Measurements from ENCODE around the gene ARHGAP15. TPM values are rescaled to one million over a fixed set of nuclear protein-coding genes. Genes with fewer than 3 reads are reported as not detected.

The ARHGAP15 gene
- total RNA-seq, 1 donor = 0.43 TPM

DNA sequence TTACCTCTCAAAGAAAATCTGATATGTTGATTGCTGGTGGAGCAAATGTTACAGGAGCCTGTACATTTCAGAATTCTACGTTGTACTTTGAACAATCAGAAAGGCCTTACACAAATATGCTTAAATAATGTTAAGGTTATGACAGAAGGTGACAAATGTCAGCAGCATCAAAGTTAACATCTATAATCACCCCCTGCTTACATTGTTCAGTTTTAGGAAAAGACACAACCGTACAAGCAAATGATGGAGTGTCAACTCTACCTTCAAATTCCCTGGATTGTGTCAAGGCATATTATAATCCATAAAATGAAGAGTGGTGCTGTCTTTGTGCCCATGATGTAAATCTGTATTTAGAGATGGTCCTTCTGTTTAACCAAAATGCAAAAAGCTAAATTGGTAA, 465.5 kb downstream of the ARHGAP15 start:
- no peak for DNase-seq (ENCODE audit: low read depth)
- no peak overlapping the region for H3K4me3 ChIP-seq (ENCODE audit: low read depth, low read length)
- TF ChIP-seq, protein P1, sequence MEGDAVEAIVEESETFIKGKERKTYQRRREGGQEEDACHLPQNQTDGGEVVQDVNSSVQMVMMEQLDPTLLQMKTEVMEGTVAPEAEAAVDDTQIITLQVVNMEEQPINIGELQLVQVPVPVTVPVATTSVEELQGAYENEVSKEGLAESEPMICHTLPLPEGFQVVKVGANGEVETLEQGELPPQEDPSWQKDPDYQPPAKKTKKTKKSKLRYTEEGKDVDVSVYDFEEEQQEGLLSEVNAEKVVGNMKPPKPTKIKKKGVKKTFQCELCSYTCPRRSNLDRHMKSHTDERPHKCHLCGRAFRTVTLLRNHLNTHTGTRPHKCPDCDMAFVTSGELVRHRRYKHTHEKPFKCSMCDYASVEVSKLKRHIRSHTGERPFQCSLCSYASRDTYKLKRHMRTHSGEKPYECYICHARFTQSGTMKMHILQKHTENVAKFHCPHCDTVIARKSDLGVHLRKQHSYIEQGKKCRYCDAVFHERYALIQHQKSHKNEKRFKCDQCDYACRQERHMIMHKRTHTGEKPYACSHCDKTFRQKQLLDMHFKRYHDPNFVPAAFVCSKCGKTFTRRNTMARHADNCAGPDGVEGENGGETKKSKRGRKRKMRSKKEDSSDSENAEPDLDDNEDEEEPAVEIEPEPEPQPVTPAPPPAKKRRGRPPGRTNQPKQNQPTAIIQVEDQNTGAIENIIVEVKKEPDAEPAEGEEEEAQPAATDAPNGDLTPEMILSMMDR (IDR thresholded peaks at IDR 0.05; ENCODE audit: insufficient read depth, low read depth, low read length) = no peak

DNA sequence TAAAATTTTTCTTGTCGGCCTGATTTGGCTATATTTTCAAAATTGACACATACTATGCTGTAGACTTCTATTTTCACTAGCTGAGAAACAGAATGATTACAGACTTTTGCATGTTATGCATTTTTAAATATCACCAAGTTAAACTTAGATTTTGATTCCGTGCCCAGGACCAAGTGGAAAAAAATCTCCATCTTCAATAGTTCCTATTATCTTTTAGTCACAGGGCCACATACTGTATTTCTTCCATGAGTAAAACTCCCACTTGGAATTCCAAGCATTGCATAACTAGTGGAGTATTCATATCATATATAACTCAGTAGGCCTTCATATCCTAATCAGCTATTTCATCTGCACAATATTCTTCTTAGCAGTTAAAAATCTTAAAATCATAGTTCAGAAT, 470.9 kb downstream of the ARHGAP15 start:
- TF ChIP-seq, protein P1 (IDR thresholded peaks at IDR 0.05; ENCODE audit: insufficient read depth, low read depth, low read length) = no peak
- no peak overlapping the region for H3K4me3 ChIP-seq (ENCODE audit: low read depth, low read length)
- DNase-seq (ENCODE audit: low read depth) = no peak

DNA sequence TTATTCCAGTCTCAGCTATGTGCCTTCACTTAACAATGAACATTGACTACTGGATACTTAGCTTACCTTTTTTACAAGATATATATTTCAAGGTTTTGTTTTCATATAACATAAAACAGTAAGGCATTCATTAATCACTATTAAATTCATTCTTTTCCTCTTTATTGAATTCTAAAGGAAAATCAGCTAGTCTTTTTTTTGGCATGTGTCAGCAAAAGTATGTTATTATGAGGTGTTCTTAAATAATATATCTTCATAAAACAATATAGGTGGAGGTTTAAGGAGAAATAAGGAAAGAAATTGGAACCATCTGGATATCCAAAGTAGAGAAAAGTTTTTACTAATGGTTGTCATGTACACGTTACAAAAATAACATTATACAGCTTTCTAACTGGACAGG, 472.6 kb downstream of the ARHGAP15 start:
- no peak overlapping the region for H3K4me3 ChIP-seq (ENCODE audit: low read depth, low read length)
- TF ChIP-seq, protein P1 (IDR thresholded peaks at IDR 0.05; ENCODE audit: insufficient read depth, low read depth, low read length) = no peak
- no peak for DNase-seq (ENCODE audit: low read depth)

DNA sequence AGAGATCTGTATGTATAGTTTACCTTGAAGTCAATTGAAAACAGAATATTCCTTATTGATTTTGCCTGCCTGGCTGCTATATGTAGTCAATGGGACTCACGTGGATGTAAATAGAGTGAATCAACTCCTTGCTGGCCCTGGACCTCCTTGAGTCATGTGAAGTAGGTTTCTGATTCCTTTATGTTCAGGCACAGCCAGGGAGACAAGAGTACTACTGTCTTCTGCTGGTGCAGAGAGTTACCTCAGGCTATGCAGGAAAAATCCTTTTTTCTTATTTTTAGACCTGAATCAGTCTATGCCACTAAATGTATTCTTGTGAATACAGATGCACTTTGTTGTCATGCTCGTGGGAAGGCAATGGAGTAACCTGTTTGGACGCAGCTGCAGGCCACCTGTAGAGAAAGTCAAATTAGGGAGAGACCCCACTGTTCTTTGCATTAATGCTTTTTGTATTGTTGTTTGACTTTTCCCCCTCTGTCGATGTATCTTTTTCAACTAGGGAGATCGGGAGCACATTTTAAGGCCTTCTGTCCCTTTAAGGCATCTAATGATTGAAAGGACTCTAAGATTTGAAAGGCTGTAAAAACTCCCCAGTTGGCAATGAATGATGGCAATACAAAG, 473.9 kb downstream of the ARHGAP15 start:
- H3K4me3 ChIP-seq (ENCODE audit: low read depth, low read length) = no peak overlapping the region
- TF ChIP-seq, protein P1 (IDR thresholded peaks at IDR 0.05; ENCODE audit: insufficient read depth, low read depth, low read length) = no peak
- DNase-seq (ENCODE audit: low read depth) = no peak

DNA sequence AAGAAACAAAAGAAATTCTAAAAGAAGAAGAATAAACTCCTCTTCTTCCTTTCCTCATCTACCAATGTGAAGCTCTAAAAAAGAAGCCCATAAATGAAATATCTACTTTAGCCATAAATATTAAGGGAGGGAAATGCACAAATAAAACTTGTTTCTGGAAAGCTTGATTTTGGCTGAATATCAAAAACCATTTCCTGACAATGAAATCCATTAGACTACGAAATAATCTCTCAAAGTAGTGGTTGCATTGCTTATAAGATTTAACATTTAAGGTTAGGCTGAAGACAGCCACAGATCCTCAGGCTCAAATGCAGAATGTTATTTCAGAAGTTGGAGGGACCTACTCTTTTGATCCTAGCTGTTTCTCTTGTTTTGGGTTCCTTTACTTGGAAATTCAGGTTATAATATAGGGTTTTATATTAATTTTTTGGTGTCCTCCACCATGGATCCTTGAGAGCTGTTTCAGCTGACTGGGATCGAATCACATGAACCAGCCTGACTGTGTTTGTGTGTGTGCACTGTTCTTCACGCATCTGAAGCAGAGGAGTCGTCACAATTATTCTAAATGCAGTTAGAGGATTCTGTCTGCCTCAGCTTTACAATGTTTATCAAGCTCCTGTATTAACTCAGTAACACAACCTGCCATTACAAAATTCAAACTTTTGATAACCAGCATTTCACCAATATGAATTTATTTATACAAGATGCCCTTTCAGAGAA, 474.8 kb downstream of the ARHGAP15 start:
- no peak for DNase-seq (ENCODE audit: low read depth)
- TF ChIP-seq, protein P1 (IDR thresholded peaks at IDR 0.05; ENCODE audit: insufficient read depth, low read depth, low read length) = no peak
- no peak overlapping the region for H3K4me3 ChIP-seq (ENCODE audit: low read depth, low read length)

DNA sequence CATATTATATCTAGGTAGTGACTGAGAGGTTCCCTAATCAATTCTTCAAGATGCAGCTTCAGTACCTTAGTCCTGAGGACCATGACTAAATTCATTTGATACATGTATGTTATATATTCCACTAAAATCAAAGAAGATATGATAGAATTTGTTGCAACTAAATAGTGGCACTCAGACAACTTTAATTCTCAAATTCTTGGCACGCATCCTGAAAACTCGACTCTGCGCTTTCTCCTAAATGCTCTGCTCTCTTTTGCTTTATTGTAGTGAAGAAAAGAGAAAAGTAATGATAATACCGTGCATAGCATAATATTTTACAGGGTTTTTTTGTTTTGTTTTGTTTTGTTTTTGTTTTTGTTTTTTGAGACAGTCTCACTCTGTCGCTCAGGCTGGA, 475.3 kb downstream of the ARHGAP15 start:
- no peak overlapping the region for H3K4me3 ChIP-seq (ENCODE audit: low read depth, low read length)
- TF ChIP-seq, protein P1 (IDR thresholded peaks at IDR 0.05; ENCODE audit: insufficient read depth, low read depth, low read length) = no peak
- DNase-seq (ENCODE audit: low read depth) = no peak
